NCI-H226 (cell line): Measurements from ENCODE around the gene IL1R1.

Experiments used
- DNase-seq: peaks from one replicate; pipeline ENCODE4 v3.0.0-alpha.2; 2015

The IL1R1 gene

GRCh38 chr2:102177814-102178478 lies 35.4 kb downstream of the IL1R1 start:
- no peak for DNase-seq

DNA sequence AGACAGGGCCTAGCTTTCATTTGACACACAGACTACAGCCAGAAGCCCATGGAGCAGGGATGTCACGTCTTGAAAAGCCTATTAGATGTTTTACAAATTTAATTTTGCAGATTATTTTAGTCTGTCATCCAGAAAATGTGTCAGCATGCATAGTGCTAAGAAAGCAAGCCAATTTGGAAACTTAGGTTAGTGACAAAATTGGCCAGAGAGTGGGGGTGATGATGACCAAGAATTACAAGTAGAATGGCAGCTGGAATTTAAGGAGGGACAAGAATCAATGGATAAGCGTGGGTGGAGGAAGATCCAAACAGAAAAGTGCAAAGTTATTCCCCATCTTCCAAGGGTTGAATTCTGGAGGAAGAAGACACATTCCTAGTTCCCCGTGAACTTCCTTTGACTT lies 36.5 kb downstream of the IL1R1 start:
- DNase-seq, result no peak

- DNase-seq, result no peak
Measured at GRCh38 chr2:102179788-102180686, 37.5 kb downstream of the IL1R1 start.

- DNase-seq, result no peak
Measured at GRCh38 chr2:102180687-102180999, 38.1 kb downstream of the IL1R1 start.

DNA sequence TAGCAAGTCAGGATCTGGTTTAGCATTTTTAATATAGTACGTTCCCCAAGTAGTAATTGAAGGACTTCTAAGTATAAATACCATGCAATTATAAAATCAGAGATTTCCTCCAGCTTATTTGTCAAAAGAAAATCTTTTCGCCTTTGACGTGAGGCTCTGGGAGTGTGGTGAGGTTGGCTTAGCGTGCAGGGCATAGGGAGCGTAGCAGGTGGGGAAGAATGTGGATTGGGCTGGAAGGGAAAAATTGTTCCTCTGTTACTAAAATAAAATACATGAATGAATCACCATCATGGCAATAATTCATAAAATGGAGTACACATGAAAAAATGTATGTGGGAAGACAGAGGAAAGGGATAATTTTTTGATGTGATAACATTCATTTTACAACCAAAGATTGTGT lies 38.8 kb downstream of the IL1R1 start:
- DNase-seq, result no peak

GRCh38 chr2:102181919-102182635 lies 39.5 kb downstream of the IL1R1 start:
- no peak for DNase-seq

GRCh38 chr2:102184018-102184417 lies 41.5 kb downstream of the IL1R1 start:
- DNase-seq, result no peak

DNA sequence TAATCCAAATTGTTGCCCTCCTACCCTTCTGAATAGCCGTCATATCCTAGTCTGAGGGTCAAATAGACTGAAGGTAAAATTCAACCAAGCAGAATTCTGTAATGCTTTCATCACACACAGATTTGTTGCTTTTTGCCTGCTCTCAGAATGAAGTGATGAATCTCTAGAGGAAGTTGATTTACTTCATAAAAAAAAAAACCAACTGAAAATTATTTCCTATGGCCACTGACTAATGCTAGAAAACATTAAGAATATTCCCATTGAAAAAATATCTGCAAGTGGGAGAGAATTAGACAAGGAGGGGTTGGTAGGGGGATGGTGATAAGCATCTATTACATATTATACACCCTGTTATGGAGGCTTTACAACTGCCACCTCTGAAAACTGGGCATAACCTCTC lies 42.0 kb downstream of the IL1R1 start:
- no peak for DNase-seq

- no peak for DNase-seq
Measured at GRCh38 chr2:102185347-102185746, 42.8 kb downstream of the IL1R1 start.

DNA sequence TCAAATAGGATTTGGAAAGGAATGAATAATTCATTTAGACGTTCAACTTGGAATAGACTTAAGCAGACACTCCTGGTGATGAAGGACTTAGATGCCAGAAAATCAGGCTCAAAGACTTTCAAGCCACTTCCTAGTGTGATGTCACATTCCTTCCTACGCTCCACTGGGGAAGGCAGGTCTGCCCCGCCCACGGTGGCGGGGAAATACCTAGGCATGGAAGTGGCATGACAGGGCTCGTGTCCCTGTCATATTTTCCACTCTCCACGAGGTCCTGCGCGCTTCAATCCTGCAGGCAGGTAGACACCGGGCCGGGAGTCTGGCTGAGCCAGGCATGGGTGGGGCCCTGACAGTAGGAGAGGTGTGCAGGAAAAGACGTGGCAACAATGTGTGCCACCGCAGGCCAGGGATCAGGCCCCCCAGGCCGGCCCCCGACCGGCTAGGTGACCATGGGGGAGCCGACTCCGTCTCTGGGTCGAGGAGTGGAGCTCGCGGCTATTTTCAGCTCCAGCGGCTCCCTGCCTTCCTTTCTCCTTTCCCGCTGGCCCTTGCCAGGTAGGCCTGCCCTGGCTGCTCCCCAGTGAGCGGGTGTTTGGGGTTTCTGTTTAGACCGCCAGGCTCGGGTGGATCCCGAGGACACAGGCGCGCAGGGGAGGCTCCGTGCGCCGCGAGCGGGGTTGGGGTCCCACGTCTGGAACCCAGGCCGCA lies 44.4 kb downstream of the IL1R1 start, which contains the start of gene IL1RL2:
IL1RL2 (plus strand) TSS at position 233 of the 705 bp plus-strand sequence. CDS start 845 bp downstream, outside the sequence.
- no peak for DNase-seq

GRCh38 chr2:102187496-102188150 lies 45.1 kb downstream of the IL1R1 start:
- no peak for DNase-seq

DNA sequence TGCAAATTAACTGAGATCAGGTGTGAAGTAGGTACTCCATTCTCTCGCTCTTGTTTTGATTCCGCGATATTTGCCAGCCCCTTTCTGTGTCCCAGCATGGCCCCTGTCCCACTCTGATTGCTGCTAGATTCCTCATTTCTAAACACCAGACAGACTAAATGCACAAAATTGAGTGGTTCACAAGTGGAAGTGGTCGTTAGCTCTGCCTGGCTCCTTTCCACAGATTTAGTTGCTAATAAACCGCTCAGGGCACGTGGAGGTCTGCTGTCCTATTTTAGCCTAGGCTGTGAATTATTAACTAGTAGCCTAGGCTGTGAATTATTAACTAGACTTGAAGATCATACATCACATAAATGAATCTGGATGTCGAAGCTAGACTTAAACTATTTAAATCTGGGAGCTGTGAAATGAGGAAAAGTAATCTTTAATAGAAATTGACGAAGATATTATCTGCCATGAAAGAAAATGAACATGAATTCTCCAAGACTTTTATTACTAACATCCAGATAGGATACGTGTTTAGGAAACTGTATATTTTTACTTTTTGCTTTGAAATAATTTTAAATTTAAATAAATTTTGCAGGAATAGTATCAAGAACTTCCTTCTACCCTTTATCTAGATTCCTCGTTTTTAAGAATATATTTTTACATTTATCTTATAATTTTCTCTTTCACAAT lies 48.0 kb downstream of the IL1R1 start:
- no peak for DNase-seq

- no peak for DNase-seq
Measured at GRCh38 chr2:102191501-102191900, 49.0 kb downstream of the IL1R1 start.

- DNase-seq, result peak; percentile 24
Measured at GRCh38 chr2:102193074-102193473, 50.5 kb downstream of the IL1R1 start.

DNA sequence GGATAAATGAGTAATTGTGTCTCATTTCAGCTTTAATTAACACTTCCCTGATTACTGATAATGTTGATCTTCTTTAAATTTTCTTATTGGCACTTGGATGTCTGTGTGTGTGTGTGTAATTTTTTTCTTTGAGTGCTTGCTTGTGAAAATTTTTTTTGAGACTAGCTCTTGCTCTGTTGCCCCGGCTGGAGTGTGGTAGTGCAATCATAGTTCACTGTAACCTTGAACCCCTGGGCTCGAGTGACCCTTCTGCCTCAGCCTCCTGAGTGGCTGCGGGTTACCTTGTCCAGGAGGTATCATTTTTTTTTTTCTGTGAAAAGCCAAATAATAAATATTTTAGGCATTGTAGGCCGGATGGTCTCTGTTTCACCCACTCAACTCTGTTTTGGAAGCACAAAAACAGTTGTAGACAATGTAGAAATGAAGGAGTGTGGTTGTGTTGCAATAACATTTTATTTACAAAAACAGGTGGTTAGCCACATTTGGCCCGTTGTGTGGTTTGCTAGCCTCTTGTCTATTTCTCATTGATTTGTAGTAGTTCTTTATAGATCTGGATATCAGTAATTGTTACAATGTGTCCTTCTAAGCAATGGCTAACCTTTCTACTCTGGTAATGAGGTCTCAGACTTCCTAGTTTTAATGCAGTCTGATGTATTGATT lies 52.2 kb downstream of the IL1R1 start:
- no peak for DNase-seq

- DNase-seq, result no peak
Measured at GRCh38 chr2:102197389-102198137, 55.0 kb downstream of the IL1R1 start.

DNA sequence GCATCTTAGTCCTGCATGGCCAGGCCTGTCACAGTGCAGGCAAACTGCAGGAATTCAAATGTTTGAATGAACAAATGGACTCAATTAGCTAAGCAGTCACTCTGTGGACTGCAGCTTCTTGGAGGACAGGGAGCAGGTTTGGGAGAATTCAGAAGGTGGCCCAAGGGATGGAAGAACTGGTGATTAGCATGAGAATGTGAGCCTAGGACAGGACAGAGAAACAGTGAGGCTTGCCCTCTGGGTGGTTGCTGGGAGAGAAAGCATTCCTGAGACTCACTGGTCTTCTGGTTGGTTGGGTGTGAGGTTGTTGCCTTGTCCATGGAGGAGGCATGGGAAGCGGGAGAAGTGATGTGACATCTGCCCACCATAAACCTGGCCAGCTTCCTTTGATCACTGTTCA lies 58.0 kb downstream of the IL1R1 start:
- DNase-seq, result no peak

- DNase-seq, result no peak
Measured at GRCh38 chr2:102204638-102205037, 62.1 kb downstream of the IL1R1 start.

- no peak for DNase-seq
Measured at GRCh38 chr2:102206666-102207341, 64.3 kb downstream of the IL1R1 start.

- no peak for DNase-seq
Measured at GRCh38 chr2:102208774-102209173, 66.2 kb downstream of the IL1R1 start.
